A549 (cell line): ENCODE results near the gene NPAP1. TPM values are rescaled to one million over a fixed set of nuclear protein-coding genes. Genes with fewer than 3 reads are reported as not detected.
A peak's percentile ranks its signal among the peaks of the same experiment; 100 is the strongest.

Source experiments
- ATAC-seq, 2 experiments: fragments of 200-7000 bp in 1 of 2; fragments of >200 bp in 1 of 2; cut with Nextera tagmentation in 1 of 2; cut with Tn5 transposase in 1 of 2; 3 replicates each; pipeline versions ENCODE4 v1.8.0 to v1.9.1; 2018 to 2020; ENCODE audit warnings: mild to moderate bottlenecking in 1 of 2, moderate library complexity in 1 of 2
- CTCF ChIA-PET: fragments of 300-600 bp; sonication (Branson Sonifier 250); formaldehyde crosslinking; extraction: SDS; loops from one replicate; lab custom pipeline; 2021; ENCODE audit warnings: antibody characterized with exemption, inconsistent platforms; lab: Yijun Ruan, JAX
- POLR2A ChIA-PET: fragments of 350-600 bp; formaldehyde crosslinking; extraction: SDS; loops from one replicate; lab custom pipeline; 2021; ENCODE audit warnings: antibody characterized with exemption, inconsistent platforms; lab: Yijun Ruan, JAX
- DNase-seq, 2 experiments: peaks; one replicate each; pipeline versions ENCODE4 v3.0.0 to v3.0.0-alpha.2; 2011 to 2016; ENCODE audit warnings: low read depth in 1 of 2, low spot score in 1 of 2
- FAIRE-seq: peaks from 2 replicates; lab custom pipeline; 2011; peaks lifted over from hg19 to GRCh38; lab: Jason Lieb, UNC
- H3K27ac ChIP-seq, 2 experiments: fragments of >200 bp; sonication (Bioruptor Twin); formaldehyde crosslinking; 3 replicates each; pipeline ENCODE4 v1.5.1; 2016 to 2017
- H3K4me1 ChIP-seq: fragments of >200 bp; sonication (Bioruptor Twin); formaldehyde crosslinking; 3 replicates; pipeline ENCODE4 v1.6.1; 2016
- H3K4me2 ChIP-seq: fragments of >200 bp; sonication (Bioruptor Twin); formaldehyde crosslinking; 3 replicates; pipeline ENCODE4 v1.6.1; 2016
- H3K4me3 ChIP-seq: fragments of >200 bp; sonication (Bioruptor Twin); formaldehyde crosslinking; 3 replicates; pipeline ENCODE4 v1.5.1; 2016
- H3K9me3 ChIP-seq: fragments of >200 bp; sonication (Bioruptor Twin); formaldehyde crosslinking; 3 replicates; pipeline ENCODE4 v1.6.1; 2016
- BHLHE40 ChIP-seq: IDR thresholded peaks from 2 replicates; pipeline ENCODE4 v1.6.1; 2012; ENCODE audit warnings: low read depth, low read length, inconsistent platforms
- CHD4 ChIP-seq: fragments of 200-600 bp; sonication (generic); IDR thresholded peaks from 2 replicates; pipeline ENCODE4 v1.6.1; 2016; ENCODE audit warnings: antibody characterized with exemption, mild to moderate bottlenecking, borderline replicate concordance
- EP300 ChIP-seq, 2 experiments: fragments of >200 bp; sonication (Bioruptor Twin); formaldehyde crosslinking; IDR thresholded peaks; 2 replicates in 1 of 2; 3 replicates in 1 of 2; pipeline ENCODE4 v1.6.1; 2016 to 2017
- GATA3 ChIP-seq: IDR thresholded peaks from 2 replicates; pipeline ENCODE4 v1.6.1; 2012; ENCODE audit warnings: borderline replicate concordance
- HOXB13 ChIP-seq: fragments of 250-450 bp; sonication (Bioruptor Pico); IDR thresholded peaks from 2 replicates; pipeline ENCODE4 v1.5.0; 2020; ENCODE audit warnings: low read depth, mild to moderate bottlenecking, moderate library complexity
- JUN ChIP-seq, 2 experiments: fragments of >200 bp; sonication (Bioruptor Twin); formaldehyde crosslinking; IDR thresholded peaks; 2 replicates in 1 of 2; 3 replicates in 1 of 2; pipeline ENCODE4 v1.6.1; 2016 to 2017
- JUNB ChIP-seq: fragments of >200 bp; sonication (Bioruptor Twin); formaldehyde crosslinking; IDR thresholded peaks from 2 replicates; pipeline ENCODE4 v1.6.1; 2016
- KDM1A ChIP-seq: fragments of 200-600 bp; sonication (generic); IDR thresholded peaks from 2 replicates; pipeline ENCODE4 v1.6.1; 2016; ENCODE audit warnings: low read depth, mild to moderate bottlenecking
- KDM5A ChIP-seq: fragments of 200-600 bp; sonication (generic); IDR thresholded peaks from 2 replicates; pipeline ENCODE4 v1.6.1; 2016; ENCODE audit warnings: antibody characterized with exemption, mild to moderate bottlenecking
- MAFK ChIP-seq: fragments of 450-650 bp; IDR thresholded peaks from 2 replicates; pipeline ENCODE4 v1.6.1; 2014; ENCODE audit not compliant: partially characterized antibody
- MYC ChIP-seq: IDR thresholded peaks from 2 replicates; pipeline ENCODE4 v1.6.1; 2012; ENCODE audit warnings: mild to moderate bottlenecking, inconsistent platforms, low read length, improper control_type of control experiment, borderline replicate concordance
- NPAS2 ChIP-seq: fragments of 250-450 bp; sonication (Bioruptor Pico); IDR thresholded peaks from 2 replicates; pipeline ENCODE4 v1.8.0; 2022; ENCODE audit warnings: mild to moderate bottlenecking, moderate library complexity, borderline replicate concordance
- NR3C1 ChIP-seq: fragments of >200 bp; sonication (Bioruptor Twin); formaldehyde crosslinking; IDR thresholded peaks from 3 replicates; pipeline ENCODE4 v1.6.1; 2017
- PHF8 ChIP-seq: fragments of 200-600 bp; sonication (generic); IDR thresholded peaks from 2 replicates; pipeline ENCODE4 v1.6.1; 2016; ENCODE audit warnings: low read depth, mild to moderate bottlenecking, antibody characterized with exemption, moderate library complexity, borderline replicate concordance
- POLR2A ChIP-seq: IDR thresholded peaks from 2 replicates; pipeline ENCODE4 v1.6.1; 2012; ENCODE audit warnings: mild to moderate bottlenecking, low read length
- POLR2AphosphoS2 ChIP-seq: conservative IDR thresholded peaks from 2 replicates; pipeline ENCODE4 v1.6.1; 2012; ENCODE audit warnings: low read length, improper control_type of control experiment, inconsistent platforms
- RAD21 ChIP-seq, 2 experiments: fragments of >200 bp in 1 of 2; sonication (Bioruptor Twin) in 1 of 2; formaldehyde crosslinking in 1 of 2; IDR thresholded peaks in 1 of 2; conservative IDR thresholded peaks in 1 of 2; 2 replicates in 1 of 2; 3 replicates in 1 of 2; pipeline ENCODE4 v1.6.1; 2012 to 2018; ENCODE audit warnings: inconsistent platforms in 1 of 2
- RCOR1 ChIP-seq: fragments of 150-350 bp; IDR thresholded peaks from 2 replicates; pipeline ENCODE4 v1.6.1; 2014; ENCODE audit warnings: antibody characterized with exemption, low read length, low read depth
- TP53 ChIP-seq: fragments of 250-450 bp; sonication (Bioruptor Pico); IDR thresholded peaks from 2 replicates; pipeline ENCODE4 v1.5.0; 2021; ENCODE audit warnings: mild to moderate bottlenecking, moderate library complexity
- ZC3H11A ChIP-seq: fragments of 450-650 bp; IDR thresholded peaks from 2 replicates; pipeline ENCODE4 v1.6.1; 2014; ENCODE audit warnings: antibody characterized with exemption, mild to moderate bottlenecking
- ZFP36 ChIP-seq: fragments of 450-650 bp; IDR thresholded peaks from 2 replicates; pipeline ENCODE4 v1.6.1; 2014; ENCODE audit warnings: borderline replicate concordance; ENCODE audit not compliant: partially characterized antibody
- ZSCAN20 ChIP-seq: fragments of 250-450 bp; sonication (Bioruptor Pico); IDR thresholded peaks from 2 replicates; pipeline ENCODE4 v1.8.0; 2022; ENCODE audit warnings: mild to moderate bottlenecking, moderate library complexity
- WGBS: methylation state at CpG from one replicate; pipeline ENCODE4 v1.1.6; 2017; ENCODE audit errors: missing lambda C conversion rate; 5-methylcytosine and 5-hydroxymethylcytosine counted together
- polyA plus RNA-seq, 4 experiments: library from polyadenylated mRNA; depleted of rRNA in 3 of 4; stranded (reverse); fragments of >200 nt; fragmentation: RNase III in 1 of 4; extraction: RNeasy Plus Mini Kit Qiagen cat#74134 plus additional on column Dnase treatment in 1 of 4; gene quantifications; 2 replicates in 3 of 4; 3 replicates in 1 of 4; pipeline ENCODE4 v1.2.3, GENCODE V29; 2011 to 2017
- TF ChIP-seq, protein P1 (sequence below): fragments of >200 bp; sonication (Bioruptor Twin); formaldehyde crosslinking; IDR thresholded peaks from 3 replicates; pipeline ENCODE4 v1.6.1; 2016
- TF ChIP-seq, protein P2 (sequence below): fragments of 150-350 bp; IDR thresholded peaks from 2 replicates; pipeline ENCODE4 v1.6.1; 2014; ENCODE audit warnings: low read depth, mild to moderate bottlenecking, low read length
- TF ChIP-seq, protein P3 (sequence below): fragments of 250-450 bp; sonication (Bioruptor Pico); IDR thresholded peaks from 2 replicates; pipeline ENCODE4 v1.5.0; 2020; ENCODE audit warnings: low read depth, mild to moderate bottlenecking, moderate library complexity
- TF ChIP-seq, protein P4 (sequence below): fragments of >200 bp; sonication (Bioruptor Twin); formaldehyde crosslinking; IDR thresholded peaks from 3 replicates; pipeline ENCODE4 v1.5.1; 2016
- TF ChIP-seq, protein P5 (sequence below): IDR thresholded peaks from 2 replicates; pipeline ENCODE4 v1.6.1; 2012
- TF ChIP-seq, protein P6 (sequence below): fragments of 450-650 bp; IDR thresholded peaks from 2 replicates; pipeline ENCODE4 v1.6.1; 2014; ENCODE audit warnings: antibody characterized with exemption

Gene NPAP1
- polyA plus RNA-seq, 2 of the 4 experiments (the other 2 are of a cell fraction) = not detected

DNA sequence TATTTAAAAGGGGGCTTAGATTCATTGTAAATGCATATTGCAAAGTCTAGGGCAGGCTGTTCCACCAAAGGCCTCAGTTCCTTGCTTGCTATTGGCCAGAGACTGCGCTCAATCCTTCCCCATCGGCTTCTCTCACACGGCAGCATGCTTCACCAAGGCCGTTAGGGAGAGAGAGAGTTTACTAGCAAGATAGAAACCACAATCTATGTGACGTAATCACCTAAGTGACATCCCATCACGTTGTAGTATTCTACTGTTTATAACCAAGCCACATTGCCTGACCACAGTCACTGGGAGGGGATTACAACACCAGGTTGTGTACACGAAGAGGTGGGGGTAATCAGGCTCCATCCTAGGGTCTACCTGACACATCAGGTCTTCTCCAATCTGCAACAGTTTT, 16.0 kb upstream of the NPAP1 start (continued):
- TF ChIP-seq PHF8 (no peak), NPAS2 (CRISPR knock-in tag) (no peak), POLR2A (no peak), GATA3 (no peak), KDM5A (no peak), ZSCAN20 (no peak), KDM1A (no peak)

DNA sequence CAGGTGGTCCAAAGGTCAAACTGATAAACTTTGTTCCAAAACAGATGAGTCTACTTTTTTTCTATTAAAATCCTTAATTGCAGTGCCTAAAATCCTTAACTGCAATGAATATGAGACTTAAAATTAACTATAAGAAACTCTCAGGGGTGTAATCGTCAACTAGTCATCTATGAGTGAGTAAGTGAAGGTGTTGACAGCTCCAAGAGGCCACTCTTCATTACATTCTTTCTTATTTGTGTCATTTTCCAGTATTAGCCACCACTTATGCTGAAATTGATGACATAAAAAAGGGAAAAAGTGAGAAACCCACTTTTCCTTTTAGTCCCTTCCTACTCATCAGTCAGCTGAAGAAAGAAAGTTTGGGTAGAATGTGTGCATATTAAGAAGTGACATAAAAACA, 12.6 kb upstream of the NPAP1 start:
- Histone ChIP-seq H3K27ac (no peak overlapping the region), H3K9me3 (no peaks in the 10 kb centered on the region; the same call in 2 of the 3 replicates), H3K4me2 (no peak overlapping the region), H3K4me3 (no peak overlapping the region), H3K4me1 (no peaks in the 10 kb centered on the region)
- TF ChIP-seq CHD4 (no peak), MYC (no peak)
- ChIA-PET CTCF (no interaction called here), POLR2A (no interaction called here)
- 0% methylated on average over 1 of the region's 1 CpG for WGBS
- DNase-seq (no peak), FAIRE-seq (no peak), ATAC-seq (no peak)

DNA sequence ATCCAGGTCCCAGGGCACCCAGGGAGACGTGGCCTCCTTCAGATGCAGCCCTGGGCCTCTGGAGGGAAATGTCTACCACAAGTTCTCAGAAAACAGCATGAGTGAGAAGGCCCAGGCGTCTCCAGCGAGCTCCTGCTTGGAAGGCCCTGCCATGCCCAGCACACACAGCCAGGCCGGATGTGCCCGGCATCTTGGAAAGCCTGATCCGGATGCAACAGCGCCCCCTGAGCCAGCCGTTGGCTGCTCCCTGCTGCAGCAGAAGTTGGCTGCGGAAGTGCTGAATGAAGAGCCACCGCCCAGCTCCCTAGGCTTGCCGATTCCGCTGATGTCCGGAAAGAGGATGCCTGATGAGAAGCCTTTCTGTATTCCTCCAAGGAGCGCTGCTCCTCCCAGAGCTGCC, 856 bp downstream of the NPAP1 start:
- Histone ChIP-seq H3K4me3 (no peak overlapping the region), H3K9me3 (no peaks in the 10 kb centered on the region), H3K27ac (no peak overlapping the region), H3K4me2 (no peak overlapping the region), H3K4me1 (no peaks in the 10 kb centered on the region)
- ATAC-seq (peak in 1 of 2 experiments; percentile 43; a peak in 3 of 6 replicates), FAIRE-seq (no peak), DNase-seq (no peak)
- 60% methylated on average over 14 of the region's 14 CpGs for WGBS
- TF ChIP-seq RCOR1 (no peak), RAD21 (conservative IDR thresholded peaks at IDR 0.05 in 1 of 2, IDR thresholded peaks at IDR 0.05 in 1 of 2) (no peak), ZFP36 (no peak), ZSCAN20 (no peak), EP300 (IDR thresholded peaks at IDR 0.05) (no peak), GATA3 (no peak), BHLHE40 (no peak), JUN (IDR thresholded peaks at IDR 0.05) (no peak)
- TF ChIP-seq, protein P1, sequence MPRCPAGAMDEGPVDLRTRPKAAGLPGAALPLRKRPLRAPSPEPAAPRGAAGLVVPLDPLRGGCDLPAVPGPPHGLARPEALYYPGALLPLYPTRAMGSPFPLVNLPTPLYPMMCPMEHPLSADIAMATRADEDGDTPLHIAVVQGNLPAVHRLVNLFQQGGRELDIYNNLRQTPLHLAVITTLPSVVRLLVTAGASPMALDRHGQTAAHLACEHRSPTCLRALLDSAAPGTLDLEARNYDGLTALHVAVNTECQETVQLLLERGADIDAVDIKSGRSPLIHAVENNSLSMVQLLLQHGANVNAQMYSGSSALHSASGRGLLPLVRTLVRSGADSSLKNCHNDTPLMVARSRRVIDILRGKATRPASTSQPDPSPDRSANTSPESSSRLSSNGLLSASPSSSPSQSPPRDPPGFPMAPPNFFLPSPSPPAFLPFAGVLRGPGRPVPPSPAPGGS = no peak
- TF ChIP-seq, protein P2, sequence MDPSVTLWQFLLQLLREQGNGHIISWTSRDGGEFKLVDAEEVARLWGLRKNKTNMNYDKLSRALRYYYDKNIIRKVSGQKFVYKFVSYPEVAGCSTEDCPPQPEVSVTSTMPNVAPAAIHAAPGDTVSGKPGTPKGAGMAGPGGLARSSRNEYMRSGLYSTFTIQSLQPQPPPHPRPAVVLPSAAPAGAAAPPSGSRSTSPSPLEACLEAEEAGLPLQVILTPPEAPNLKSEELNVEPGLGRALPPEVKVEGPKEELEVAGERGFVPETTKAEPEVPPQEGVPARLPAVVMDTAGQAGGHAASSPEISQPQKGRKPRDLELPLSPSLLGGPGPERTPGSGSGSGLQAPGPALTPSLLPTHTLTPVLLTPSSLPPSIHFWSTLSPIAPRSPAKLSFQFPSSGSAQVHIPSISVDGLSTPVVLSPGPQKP = no peak
- POLR2A ChIA-PET = no interaction called here
- CTCF ChIA-PET = no interaction called here

DNA sequence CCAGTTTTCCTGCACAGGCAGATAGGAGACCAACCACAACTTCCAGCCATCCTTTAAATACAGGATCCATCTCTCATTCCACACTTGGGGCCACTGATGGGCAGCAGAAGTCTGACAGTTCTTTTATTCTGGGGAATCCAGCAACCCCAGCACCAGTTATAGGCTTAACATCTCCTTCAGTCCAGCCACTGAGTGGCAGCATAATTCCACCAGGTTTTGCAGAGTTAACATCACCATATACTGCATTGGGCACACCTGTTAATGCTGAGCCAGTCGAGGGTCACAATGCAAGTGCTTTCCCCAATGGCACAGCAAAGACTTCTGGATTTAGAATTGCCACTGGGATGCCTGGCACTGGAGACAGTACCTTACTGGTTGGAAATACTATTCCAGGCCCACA, 2.9 kb downstream of the NPAP1 start:
- no peaks in the 10 kb centered on the region for H3K9me3 ChIP-seq
- ChIA-PET CTCF (no interaction called here), POLR2A (no interaction called here)
- ATAC-seq (peak; percentile 64 to 82), DNase-seq (peak; percentile 12 to 38), FAIRE-seq (no peak)
- no peak overlapping the region for H3K27ac ChIP-seq
- H3K4me3 ChIP-seq = no peak overlapping the region
- H3K4me2 ChIP-seq = no peak overlapping the region
- 0% methylated on average over 1 of the region's 1 CpG for WGBS
- no peaks in the 10 kb centered on the region for H3K4me1 ChIP-seq
- TF ChIP-seq JUNB (no peak), TP53 (no peak), POLR2AphosphoS2 (no peak), EP300 (IDR thresholded peaks at IDR 0.05) (no peak), NR3C1 (no peak), JUN (IDR thresholded peaks at IDR 0.05) (no peak), BHLHE40 (no peak), PHF8 (no peak), ZC3H11A (no peak), ZFP36 (no peak), HOXB13 (no peak), MAFK (no peak)
- TF ChIP-seq, protein P3, sequence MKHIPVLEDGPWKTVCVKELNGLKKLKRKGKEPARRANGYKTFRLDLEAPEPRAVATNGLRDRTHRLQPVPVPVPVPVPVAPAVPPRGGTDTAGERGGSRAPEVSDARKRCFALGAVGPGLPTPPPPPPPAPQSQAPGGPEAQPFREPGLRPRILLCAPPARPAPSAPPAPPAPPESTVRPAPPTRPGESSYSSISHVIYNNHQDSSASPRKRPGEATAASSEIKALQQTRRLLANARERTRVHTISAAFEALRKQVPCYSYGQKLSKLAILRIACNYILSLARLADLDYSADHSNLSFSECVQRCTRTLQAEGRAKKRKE = no peak
- TF ChIP-seq, protein P4, sequence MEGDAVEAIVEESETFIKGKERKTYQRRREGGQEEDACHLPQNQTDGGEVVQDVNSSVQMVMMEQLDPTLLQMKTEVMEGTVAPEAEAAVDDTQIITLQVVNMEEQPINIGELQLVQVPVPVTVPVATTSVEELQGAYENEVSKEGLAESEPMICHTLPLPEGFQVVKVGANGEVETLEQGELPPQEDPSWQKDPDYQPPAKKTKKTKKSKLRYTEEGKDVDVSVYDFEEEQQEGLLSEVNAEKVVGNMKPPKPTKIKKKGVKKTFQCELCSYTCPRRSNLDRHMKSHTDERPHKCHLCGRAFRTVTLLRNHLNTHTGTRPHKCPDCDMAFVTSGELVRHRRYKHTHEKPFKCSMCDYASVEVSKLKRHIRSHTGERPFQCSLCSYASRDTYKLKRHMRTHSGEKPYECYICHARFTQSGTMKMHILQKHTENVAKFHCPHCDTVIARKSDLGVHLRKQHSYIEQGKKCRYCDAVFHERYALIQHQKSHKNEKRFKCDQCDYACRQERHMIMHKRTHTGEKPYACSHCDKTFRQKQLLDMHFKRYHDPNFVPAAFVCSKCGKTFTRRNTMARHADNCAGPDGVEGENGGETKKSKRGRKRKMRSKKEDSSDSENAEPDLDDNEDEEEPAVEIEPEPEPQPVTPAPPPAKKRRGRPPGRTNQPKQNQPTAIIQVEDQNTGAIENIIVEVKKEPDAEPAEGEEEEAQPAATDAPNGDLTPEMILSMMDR = peak; percentile 26; the same call in 2 of the 3 replicates
- TF ChIP-seq, protein P5, sequence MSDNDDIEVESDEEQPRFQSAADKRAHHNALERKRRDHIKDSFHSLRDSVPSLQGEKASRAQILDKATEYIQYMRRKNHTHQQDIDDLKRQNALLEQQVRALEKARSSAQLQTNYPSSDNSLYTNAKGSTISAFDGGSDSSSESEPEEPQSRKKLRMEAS = no peak
- TF ChIP-seq, protein P6, sequence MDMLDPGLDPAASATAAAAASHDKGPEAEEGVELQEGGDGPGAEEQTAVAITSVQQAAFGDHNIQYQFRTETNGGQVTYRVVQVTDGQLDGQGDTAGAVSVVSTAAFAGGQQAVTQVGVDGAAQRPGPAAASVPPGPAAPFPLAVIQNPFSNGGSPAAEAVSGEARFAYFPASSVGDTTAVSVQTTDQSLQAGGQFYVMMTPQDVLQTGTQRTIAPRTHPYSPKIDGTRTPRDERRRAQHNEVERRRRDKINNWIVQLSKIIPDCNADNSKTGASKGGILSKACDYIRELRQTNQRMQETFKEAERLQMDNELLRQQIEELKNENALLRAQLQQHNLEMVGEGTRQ = no peak
